HepG2 (cell line): Measurements from ENCODE around the gene CLCNKA. TPM values are rescaled to one million over a fixed set of nuclear protein-coding genes. Genes with fewer than 3 reads are reported as not detected.

Experiments used
- ATAC-seq: fragments of 200-7000 bp; cut with Tn5 transposase; 3 replicates; pipeline ENCODE4 v1.9.1; 2020; ENCODE audit warnings: mild to moderate bottlenecking, moderate library complexity
- BruUV-seq: library from RNA; stranded (reverse); fragments of 400-500 nt; replicated peaks from 2 replicates; lab custom pipeline; 2021; lab: Mats Ljungman, UMichigan
- CTCF ChIA-PET: fragments of 300-600 bp; formaldehyde crosslinking; extraction: SDS; loops from one replicate; lab custom pipeline; 2021; ENCODE audit warnings: low total read pairs, inconsistent platforms, low intra/inter-chr PET ratio; lab: Yijun Ruan, JAX
- POLR2A ChIA-PET: fragments of 350-600 bp; sonication (Branson Sonifier 250); formaldehyde crosslinking; loops from one replicate; lab custom pipeline; 2020; ENCODE audit warnings: antibody characterized with exemption, inconsistent platforms; lab: Yijun Ruan, JAX
- DNase-seq: peaks from one replicate; pipeline ENCODE4 v3.0.0-alpha.2; 2015; ENCODE audit warnings: low spot score
- FAIRE-seq: peaks from 3 replicates; lab custom pipeline; 2011; peaks lifted over from hg19 to GRCh38; lab: Jason Lieb, UNC
- H2AFZ ChIP-seq: one replicate; pipeline ENCODE4 v1.6.1; 2011; ENCODE audit warnings: low read length, inconsistent platforms
- H3K27ac ChIP-seq: fragments of 300-600 bp; 3 replicates; pipeline ENCODE4 v1.8.0; 2011; ENCODE audit warnings: mixed run types, mild to moderate bottlenecking, mixed read lengths, low read length, inconsistent platforms; ENCODE audit not compliant: insufficient read depth; ENCODE audit errors: extremely low read length
- H3K27me3 ChIP-seq, 2 experiments: fragments of 200-600 bp in 1 of 2; 2 replicates in 1 of 2; 3 replicates in 1 of 2; pipeline versions ENCODE4 v1.6.0 to v1.8.0; 2011; ENCODE audit warnings: low read length in 2 of 2, mild to moderate bottlenecking in 2 of 2, moderate library complexity in 2 of 2, inconsistent platforms in 1 of 2; ENCODE audit not compliant: insufficient read depth in 2 of 2, control insufficient read depth in 1 of 2
- H3K36me3 ChIP-seq, 2 experiments: fragments of 200-600 bp in 1 of 2; replicated peaks in 1 of 2; 2 replicates in 1 of 2; 3 replicates in 1 of 2; pipeline versions ENCODE4 v1.5.1 to v1.8.0; 2011; ENCODE audit warnings: low read length in 2 of 2, inconsistent platforms in 1 of 2; ENCODE audit not compliant: insufficient read depth in 2 of 2, control insufficient read depth in 1 of 2
- H3K4me1 ChIP-seq: 2 replicates; pipeline ENCODE4 v1.5.1; 2012; ENCODE audit warnings: low read length, inconsistent platforms; ENCODE audit not compliant: insufficient read depth
- H3K4me2 ChIP-seq: 2 replicates; pipeline ENCODE4 v1.6.0; 2011; ENCODE audit warnings: low read depth, low read length, inconsistent platforms
- H3K4me3 ChIP-seq, 3 experiments: fragments of 200-600 bp in 1 of 3; sonication (generic), shearing (Covaris generic) in 1 of 3; replicated peaks in 1 of 3; 2 replicates each; pipeline ENCODE4 v1.5.1; 2011 to 2016; ENCODE audit warnings: low read length in 3 of 3, inconsistent platforms in 2 of 3, low read depth in 2 of 3, mild to moderate bottlenecking in 2 of 3, control low read depth in 1 of 3, mixed read lengths in 1 of 3; ENCODE audit not compliant: insufficient read depth in 1 of 3
- H3K79me2 ChIP-seq: one replicate; pipeline ENCODE4 v1.6.1; 2011; ENCODE audit warnings: low read length, inconsistent platforms; ENCODE audit not compliant: insufficient read depth
- H3K9ac ChIP-seq: 2 replicates; pipeline ENCODE4 v1.6.0; 2011; ENCODE audit warnings: mild to moderate bottlenecking, low read depth, low read length, inconsistent platforms; ENCODE audit not compliant: insufficient read depth
- H3K9me3 ChIP-seq: 2 replicates; pipeline ENCODE4 v1.5.1; 2012; ENCODE audit warnings: mild to moderate bottlenecking, low read length
- H4K20me1 ChIP-seq: 2 replicates; pipeline ENCODE4 v1.6.0; 2011; ENCODE audit warnings: inconsistent platforms, mild to moderate bottlenecking, low read length, moderate library complexity; ENCODE audit not compliant: insufficient read depth
- HNF1B ChIP-seq: sonication (generic); formaldehyde crosslinking; IDR thresholded peaks from 2 replicates; pipeline ENCODE4 v1.5.1; 2020; ENCODE audit warnings: mild to moderate bottlenecking, moderate library complexity, missing genetic modification reagents
- MED1 ChIP-seq: sonication (generic); formaldehyde crosslinking; IDR thresholded peaks from 2 replicates; pipeline ENCODE4 v1.4.0; 2020; ENCODE audit warnings: missing genetic modification reagents
- SOX13 ChIP-seq, 3 experiments: fragments of 450-650 bp in 1 of 3; sonication (generic) in 1 of 3; formaldehyde crosslinking in 1 of 3; IDR thresholded peaks in 2 of 3; conservative IDR thresholded peaks in 1 of 3; 2 replicates each; pipeline versions ENCODE4 v1.5.0 to v1.6.1; 2016 to 2020; ENCODE audit warnings: antibody characterized with exemption in 1 of 3, mild to moderate bottlenecking in 1 of 3, missing compliant biosample characterization in 1 of 3, missing genetic modification reagents in 1 of 3, moderate library complexity in 1 of 3
- ZMAT3 ChIP-seq: sonication (generic); formaldehyde crosslinking; conservative IDR thresholded peaks from 2 replicates; pipeline ENCODE4 v1.7.0; 2021; ENCODE audit warnings: missing genetic modification reagents
- ZNF207 ChIP-seq: fragments of 450-650 bp; IDR thresholded peaks from 2 replicates; pipeline ENCODE4 v1.6.1; 2016; ENCODE audit warnings: antibody characterized with exemption, borderline replicate concordance
- ZNF441 ChIP-seq: sonication (generic); formaldehyde crosslinking; IDR thresholded peaks from 2 replicates; pipeline ENCODE4 v1.7.0; 2021; ENCODE audit warnings: missing genetic modification reagents, borderline replicate concordance
- ZNF563 ChIP-seq: sonication (generic); formaldehyde crosslinking; IDR thresholded peaks from 2 replicates; pipeline ENCODE4 v1.8.0; 2022; ENCODE audit warnings: mild to moderate bottlenecking, moderate library complexity, missing genetic modification reagents
- ZNF678 ChIP-seq: sonication (generic); formaldehyde crosslinking; IDR thresholded peaks from 2 replicates; pipeline ENCODE4 v1.4.0; 2020; ENCODE audit warnings: mild to moderate bottlenecking, missing genetic modification reagents
- ZNF75D ChIP-seq: sonication (generic); formaldehyde crosslinking; IDR thresholded peaks from 2 replicates; pipeline ENCODE4 v1.8.1; 2023; ENCODE audit warnings: missing genetic modification reagents, mild to moderate bottlenecking, borderline replicate concordance
- ZSCAN20 ChIP-seq: sonication (generic); formaldehyde crosslinking; IDR thresholded peaks from 2 replicates; pipeline ENCODE4 v1.4.0; 2020; ENCODE audit warnings: missing genetic modification reagents, mild to moderate bottlenecking, borderline replicate concordance
- WGBS: methylation state at CpG from one replicate; pipeline ENCODE4 v1.1.6; 2017; ENCODE audit warnings: low lambda C conversion rate; 5-methylcytosine and 5-hydroxymethylcytosine counted together
- in situ Hi-C: cut with HindIII; loops from 2 replicates; pipeline ENCODE4 v1.10.0; 2017; ENCODE audit warnings: low pct_unique_long_range_greater_than_20kb; ENCODE audit not compliant: extremely low pct_ligation_motif_present
- intact Hi-C: fragments of 100-400 bp; cut with micrococcal nuclease; formaldehyde crosslinking; loops from one replicate; pipeline ENCODE4 v1.10.0; 2022; ENCODE audit not compliant: unreplicated experiment
- polyA plus RNA-seq, 8 experiments: library from polyadenylated mRNA; depleted of rRNA in 3 of 8; stranded (reverse) in 7 of 8; unstranded in 1 of 8; fragments of >200 nt; fragmentation: Illumina TruSeq in 4 of 8; extraction: Trizol in 4 of 8; gene quantifications; 2 replicates each; pipeline versions ENCODE4 v1.2.1 to v1.2.3, GENCODE V29; 2011 to 2016; ENCODE audit warnings: low read depth in 4 of 8, missing spikeins in 1 of 8, mixed read lengths in 1 of 8; ENCODE audit not compliant: insufficient read depth in 1 of 8
- total RNA-seq, 5 experiments: library from RNA; depleted of rRNA; stranded (reverse); fragments of >200 nt; fragmentation: Illumina TruSeq; extraction: Trizol; gene quantifications; 2 replicates each; pipeline ENCODE4 v1.2.3, GENCODE V29; 2016; ENCODE audit warnings: low read depth in 1 of 5

Gene CLCNKA
- total and polyA plus RNA-seq, 2 of the 13 experiments (the other 11 are each of a cell fraction or from before 2014, with no cell fraction given), result 0.03 TPM; not detected in 1

- intact Hi-C loops (loop anchor here (2.0 to 10.0 kb wide), 2 partner anchors 35 to 179 kb away; no protein-coding TSS in a partner anchor), in situ Hi-C loops (no loop called here)
- Histone ChIP-seq H3K4me3 (0 out of 6 replicates have a peak overlapping the region, but pooled peaks of 1 of the 3 experiments have one; percentile 54), H3K79me2 (no peaks in the 10 kb centered on the region), H3K27me3 (peaks cover 6 to 36% of the 10 kb centered on the region in 2 experiments; a peak in 4 of 5 replicates), H2AFZ (no peak overlapping the region), H4K20me1 (no peaks in the 10 kb centered on the region), H3K27ac (no peak overlapping the region), H3K4me2 (0 out of 2 replicates have a peak overlapping the region, but pooled peaks have one; percentile 82), H3K4me1 (peaks cover 40% of the 10 kb centered on the region), H3K9me3 (no peaks in the 10 kb centered on the region), H3K36me3 (no peaks in the 10 kb centered on the region), H3K9ac (no peak overlapping the region)
- no TSS peak for BruUV-seq
- ATAC-seq (no peak; the same call in 2 of the 3 replicates), DNase-seq (no peak), FAIRE-seq (no peak)
- TF ChIP-seq ZSCAN20, result no peak
- no peak for TF ChIP-seq ZNF563 (CRISPR knock-in tag)
- no peak for TF ChIP-seq ZNF678 (CRISPR knock-in tag)
- POLR2A ChIA-PET, result interaction anchor here (1.1 kb wide), 1 partner anchor 18 kb away, joined by 3 read pairs; the partner anchor contains the start of gene ZBTB17
- CTCF ChIA-PET, result interaction anchor here (1.6 kb wide), 1 partner anchor 36 kb away, joined by 5 read pairs; no protein-coding TSS in a partner anchor
- WGBS, result 85% methylated on average over 4 of the region's 10 CpGs
Observed at GRCh38 chr1:15994081-15994480, 27.8 kb upstream of the CLCNKA start.

- intact Hi-C loops, result loop anchor here (2.0 to 10.0 kb wide), 2 partner anchors 36 to 180 kb away; no protein-coding TSS in a partner anchor
- BruUV-seq, result no TSS peak
- CTCF ChIA-PET, result interaction anchor here (1.6 kb wide), 1 partner anchor 37 kb away, joined by 5 read pairs; no protein-coding TSS in a partner anchor
- peak overlapping the region; percentile 31 to 54 (median 35); a peak in 4 of 6 replicates for H3K4me3 ChIP-seq
- ATAC-seq (peak; percentile 92), DNase-seq (peak; percentile 56), FAIRE-seq (peak; percentile 56)
- H3K4me1 ChIP-seq, result peaks cover 40% of the 10 kb centered on the region
- peak overlapping the region; percentile 23 for H3K27ac ChIP-seq
- WGBS, result 2% methylated on average over 6 of the region's 11 CpGs
- peak overlapping the region; percentile 82 for H3K4me2 ChIP-seq
- H3K36me3 ChIP-seq, result no peaks in the 10 kb centered on the region
- POLR2A ChIA-PET, result interaction anchor here (1.0 to 1.1 kb wide), 2 partner anchors 9 to 19 kb away, joined by 3 to 4 read pairs; partner anchors contain the start of genes SRARP and ZBTB17
- H3K79me2 ChIP-seq, result no peaks in the 10 kb centered on the region
- in situ Hi-C loops, result no loop called here
- peak overlapping the region; percentile 45 for H3K9ac ChIP-seq
- no peaks in the 10 kb centered on the region for H4K20me1 ChIP-seq
- no peak overlapping the region for H2AFZ ChIP-seq
- H3K9me3 ChIP-seq, result no peaks in the 10 kb centered on the region
- H3K27me3 ChIP-seq, result peaks cover 6 to 33% of the 10 kb centered on the region in 2 experiments; a peak in 4 of 5 replicates
- TF ChIP-seq MED1, result peak; percentile 32; the same call in 1 of the 2 replicates
- TF ChIP-seq HNF1B (CRISPR knock-in tag), result 0 out of 2 replicates have a peak, but pooled peaks have one; percentile 64
- no peak for TF ChIP-seq ZNF207
- no peak for TF ChIP-seq ZMAT3 (CRISPR knock-in tag)
- no peak for TF ChIP-seq ZNF75D
- no peak for TF ChIP-seq ZNF441 (CRISPR knock-in tag)
- no peak for TF ChIP-seq SOX13 (IDR thresholded peaks at IDR 0.05)
- TF ChIP-seq SOX13 (CRISPR knock-in tag; conservative IDR thresholded peaks at IDR 0.05 in 1 of 2, IDR thresholded peaks at IDR 0.05 in 1 of 2), result peak in 1 of 2 experiments; percentile 11; a peak in 1 of 4 replicates
Observed at GRCh38 chr1:15994590-15995351, 27.1 kb upstream of the CLCNKA start.
